Vagina (tissue), 2 donors: ENCODE results near the gene PTPA. TPM values are rescaled to one million over a fixed set of nuclear protein-coding genes. Genes with fewer than 3 reads are reported as not detected.

Experiments used
- DNase-seq, 2 donors: peaks; one replicate each; pipeline ENCODE4 v3.0.0-alpha.2; 2017; ENCODE audit errors: extremely low spot score in 2 of 2
- H3K27ac ChIP-seq: fragments of 200-600 bp; sonication (generic); one replicate; pipeline ENCODE4 v1.5.1; 2019
- H3K27me3 ChIP-seq: fragments of 200-600 bp; sonication (generic); one replicate; pipeline ENCODE4 v1.5.1; 2019
- H3K36me3 ChIP-seq, 2 donors: fragments of 200-600 bp; sonication (generic); one replicate each; pipeline ENCODE4 v1.5.1; 2017 to 2019
- H3K4me1 ChIP-seq: fragments of 200-600 bp; sonication (generic); one replicate; pipeline ENCODE4 v1.5.1; 2019
- H3K4me3 ChIP-seq, 2 donors: fragments of 200-600 bp; sonication (generic); 1 replicate in 1 of 2; 2 replicates in 1 of 2; pipeline ENCODE4 v1.5.1; 2016 to 2019
- H3K9me3 ChIP-seq: fragments of 200-600 bp; sonication (generic); one replicate; pipeline ENCODE4 v1.5.1; 2019
- POLR2A ChIP-seq, 2 donors: fragments of 450-650 bp; IDR thresholded peaks; one replicate each; pipeline ENCODE4 v1.6.1; 2017; ENCODE audit warnings: antibody characterized with exemption in 2 of 2, mild to moderate bottlenecking in 2 of 2, moderate library complexity in 2 of 2
- POLR2AphosphoS5 ChIP-seq, 2 donors: sonication (generic); formaldehyde crosslinking; IDR thresholded peaks; one replicate each; pipeline ENCODE4 v1.9.0; 2017; ENCODE audit warnings: antibody characterized with exemption in 2 of 2, mild to moderate bottlenecking in 2 of 2, low read depth in 1 of 2; ENCODE audit not compliant: insufficient read depth in 1 of 2
- intact Hi-C: fragments of 100-400 bp; cut with DNase I; formaldehyde crosslinking; loops from one replicate; pipeline ENCODE4 v1.15.1; 2023
- total RNA-seq: library from RNA; depleted of rRNA; stranded (reverse); fragments of >200 nt; gene quantifications from one replicate; pipeline ENCODE4 v1.2.3, GENCODE V29; 2016
- TF ChIP-seq, protein P1 (sequence below), 3 experiments: fragments of 450-650 bp in 2 of 3; fragments of 200-600 bp in 1 of 3; sonication (generic) in 1 of 3; IDR thresholded peaks; one replicate each; pipeline ENCODE4 v1.5.1; 2017 to 2019; ENCODE audit warnings: antibody characterized with exemption in 3 of 3, mild to moderate bottlenecking in 2 of 3, moderate library complexity in 2 of 3

The PTPA gene
- total RNA-seq, 1 donor from 2014 or later, result 46.2 TPM

DNA sequence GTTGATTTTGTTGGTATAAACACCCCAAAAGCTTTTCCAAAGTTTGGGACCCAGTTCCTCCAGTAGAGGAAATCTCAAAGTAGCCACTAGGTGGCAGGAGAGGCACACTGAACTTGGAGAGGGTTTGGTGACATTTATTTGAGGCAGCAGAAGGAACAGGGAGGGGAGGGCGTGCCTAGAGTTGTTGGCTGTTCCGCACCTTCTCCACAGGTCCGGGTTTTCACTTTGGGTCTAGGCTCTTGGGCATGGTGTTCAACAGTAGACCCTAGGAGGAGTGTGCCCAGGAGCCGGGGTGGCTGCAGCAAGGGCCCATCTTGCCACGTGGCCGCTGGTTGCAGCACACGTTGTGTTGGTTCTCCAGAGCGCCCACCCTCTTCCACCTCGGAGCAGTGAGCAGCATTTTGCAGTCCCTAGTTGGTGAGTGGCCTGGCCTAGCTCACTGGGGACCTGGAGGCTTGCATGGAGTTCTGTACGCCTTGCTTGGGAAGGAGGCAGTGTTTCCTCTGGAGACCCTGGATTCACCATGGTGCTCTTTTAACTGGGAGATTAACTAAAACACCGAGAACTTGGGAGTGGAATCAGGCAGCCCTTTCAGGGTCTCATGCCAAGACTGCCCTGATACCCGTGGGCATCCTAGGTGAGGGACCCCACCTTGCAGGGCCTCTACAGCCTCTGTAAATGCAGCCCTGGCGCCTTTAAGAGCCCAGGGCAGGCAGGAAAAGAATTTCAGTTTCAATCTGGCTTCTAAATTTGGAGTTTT, 28.2 kb downstream of the PTPA start:
- intact Hi-C loops, result loop anchor here (2.0 to 5.0 kb wide), 3 partner anchors 37 to 471 kb away; no protein-coding TSS in a partner anchor
- peak overlapping the region; percentile 47 to 53 for H3K4me3 ChIP-seq
- H3K27ac ChIP-seq, result peak overlapping the region; percentile 100
- TF ChIP-seq, protein P1, sequence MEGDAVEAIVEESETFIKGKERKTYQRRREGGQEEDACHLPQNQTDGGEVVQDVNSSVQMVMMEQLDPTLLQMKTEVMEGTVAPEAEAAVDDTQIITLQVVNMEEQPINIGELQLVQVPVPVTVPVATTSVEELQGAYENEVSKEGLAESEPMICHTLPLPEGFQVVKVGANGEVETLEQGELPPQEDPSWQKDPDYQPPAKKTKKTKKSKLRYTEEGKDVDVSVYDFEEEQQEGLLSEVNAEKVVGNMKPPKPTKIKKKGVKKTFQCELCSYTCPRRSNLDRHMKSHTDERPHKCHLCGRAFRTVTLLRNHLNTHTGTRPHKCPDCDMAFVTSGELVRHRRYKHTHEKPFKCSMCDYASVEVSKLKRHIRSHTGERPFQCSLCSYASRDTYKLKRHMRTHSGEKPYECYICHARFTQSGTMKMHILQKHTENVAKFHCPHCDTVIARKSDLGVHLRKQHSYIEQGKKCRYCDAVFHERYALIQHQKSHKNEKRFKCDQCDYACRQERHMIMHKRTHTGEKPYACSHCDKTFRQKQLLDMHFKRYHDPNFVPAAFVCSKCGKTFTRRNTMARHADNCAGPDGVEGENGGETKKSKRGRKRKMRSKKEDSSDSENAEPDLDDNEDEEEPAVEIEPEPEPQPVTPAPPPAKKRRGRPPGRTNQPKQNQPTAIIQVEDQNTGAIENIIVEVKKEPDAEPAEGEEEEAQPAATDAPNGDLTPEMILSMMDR (IDR thresholded peaks at IDR 0.05), result peak; percentile 71 to 97 (median 92)
- TF ChIP-seq POLR2A (IDR thresholded peaks at IDR 0.05) (no peak), POLR2AphosphoS5 (IDR thresholded peaks at IDR 0.05; ENCODE audit: insufficient read depth in 1 of 2, low read depth in 1 of 2) (peak in 1 of 2 donors; percentile 55)
- H3K9me3 ChIP-seq, result no peaks in the 10 kb centered on the region
- peak; percentile 93 to 97 for DNase-seq
- H3K4me1 ChIP-seq, result peaks cover 73% of the 10 kb centered on the region
- no peaks in the 10 kb centered on the region for H3K27me3 ChIP-seq
- peaks cover 0 to 38% of the 10 kb centered on the region in 2 donors for H3K36me3 ChIP-seq

DNA sequence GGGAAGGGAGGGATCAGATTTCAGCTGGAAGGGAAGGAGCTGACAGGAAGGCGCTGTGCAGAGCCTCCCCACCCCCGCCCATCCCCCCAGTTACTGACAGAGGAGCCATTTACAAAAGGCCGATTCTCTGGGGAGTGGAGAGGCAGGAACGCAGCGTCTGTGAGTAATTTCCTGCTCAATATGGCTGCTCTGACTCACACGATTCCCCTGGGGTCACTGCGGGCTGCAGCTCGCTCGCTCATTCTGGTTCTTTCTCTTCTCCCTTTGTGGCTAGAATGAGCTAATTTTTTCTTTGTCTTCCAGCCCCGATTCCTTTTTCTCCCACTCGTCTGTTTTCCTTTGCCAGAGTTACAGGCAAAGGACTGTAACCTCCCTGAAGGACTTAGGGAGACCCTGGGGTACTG, 28.8 kb downstream of the PTPA start:
- intact Hi-C loops, result loop anchor here (2.0 to 10.0 kb wide), 6 partner anchors 37 to 471 kb away; no protein-coding TSS in a partner anchor
- TF ChIP-seq POLR2AphosphoS5 (IDR thresholded peaks at IDR 0.05; ENCODE audit: insufficient read depth in 1 of 2, low read depth in 1 of 2) (peak; percentile 80 to 97), POLR2A (IDR thresholded peaks at IDR 0.05) (peak in 1 of 2 donors; percentile 35)
- TF ChIP-seq, protein P1 (IDR thresholded peaks at IDR 0.05), result no peak
- H3K4me3 ChIP-seq, result peak overlapping the region; percentile 47 to 53
- peaks cover 0 to 33% of the 10 kb centered on the region in 2 donors for H3K36me3 ChIP-seq
- H3K4me1 ChIP-seq, result peaks cover 78% of the 10 kb centered on the region
- H3K27ac ChIP-seq, result peak overlapping the region; percentile 100
- peak; percentile 96 to 99 for DNase-seq
- H3K27me3 ChIP-seq, result no peaks in the 10 kb centered on the region
- H3K9me3 ChIP-seq, result no peaks in the 10 kb centered on the region

DNA sequence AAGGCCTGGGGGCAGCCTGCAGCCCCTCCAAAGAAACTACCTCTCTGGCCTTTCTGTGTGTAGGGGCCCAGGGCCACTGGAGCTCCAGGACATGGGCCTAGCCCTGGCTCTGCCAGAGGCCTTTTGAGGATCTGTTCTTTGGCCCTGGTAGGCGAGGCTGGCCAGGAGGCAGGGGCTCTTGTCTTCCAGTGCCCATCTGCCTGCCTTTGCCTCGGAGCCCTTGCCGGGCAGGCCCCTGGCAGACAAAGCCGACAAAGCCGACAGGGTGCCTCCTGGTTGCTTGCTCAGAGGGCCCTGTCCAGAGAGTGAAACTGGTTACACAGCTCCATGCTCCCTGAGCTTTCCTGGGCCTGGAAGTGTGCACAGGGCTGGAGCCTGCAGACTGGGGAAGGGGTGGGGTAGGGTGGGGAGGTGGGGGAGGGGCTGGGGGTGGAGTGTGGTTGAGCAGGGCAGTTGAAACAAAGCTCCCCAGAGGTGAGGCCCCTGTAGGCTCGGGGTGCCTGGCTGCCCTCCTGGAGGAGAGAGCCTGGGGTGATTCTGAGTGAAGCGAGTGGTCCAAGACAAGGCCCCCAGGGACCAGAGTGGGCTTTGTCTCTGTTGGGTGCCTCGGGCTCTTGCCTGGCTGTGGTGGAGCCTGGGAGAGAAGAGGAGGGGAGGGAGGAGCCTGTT, 29.3 kb downstream of the PTPA start:
- intact Hi-C loops, result loop anchor here (2.0 to 10.0 kb wide), 3 partner anchors 177 to 424 kb away; no protein-coding TSS in a partner anchor
- H3K4me1 ChIP-seq, result peaks cover 84% of the 10 kb centered on the region

DNA sequence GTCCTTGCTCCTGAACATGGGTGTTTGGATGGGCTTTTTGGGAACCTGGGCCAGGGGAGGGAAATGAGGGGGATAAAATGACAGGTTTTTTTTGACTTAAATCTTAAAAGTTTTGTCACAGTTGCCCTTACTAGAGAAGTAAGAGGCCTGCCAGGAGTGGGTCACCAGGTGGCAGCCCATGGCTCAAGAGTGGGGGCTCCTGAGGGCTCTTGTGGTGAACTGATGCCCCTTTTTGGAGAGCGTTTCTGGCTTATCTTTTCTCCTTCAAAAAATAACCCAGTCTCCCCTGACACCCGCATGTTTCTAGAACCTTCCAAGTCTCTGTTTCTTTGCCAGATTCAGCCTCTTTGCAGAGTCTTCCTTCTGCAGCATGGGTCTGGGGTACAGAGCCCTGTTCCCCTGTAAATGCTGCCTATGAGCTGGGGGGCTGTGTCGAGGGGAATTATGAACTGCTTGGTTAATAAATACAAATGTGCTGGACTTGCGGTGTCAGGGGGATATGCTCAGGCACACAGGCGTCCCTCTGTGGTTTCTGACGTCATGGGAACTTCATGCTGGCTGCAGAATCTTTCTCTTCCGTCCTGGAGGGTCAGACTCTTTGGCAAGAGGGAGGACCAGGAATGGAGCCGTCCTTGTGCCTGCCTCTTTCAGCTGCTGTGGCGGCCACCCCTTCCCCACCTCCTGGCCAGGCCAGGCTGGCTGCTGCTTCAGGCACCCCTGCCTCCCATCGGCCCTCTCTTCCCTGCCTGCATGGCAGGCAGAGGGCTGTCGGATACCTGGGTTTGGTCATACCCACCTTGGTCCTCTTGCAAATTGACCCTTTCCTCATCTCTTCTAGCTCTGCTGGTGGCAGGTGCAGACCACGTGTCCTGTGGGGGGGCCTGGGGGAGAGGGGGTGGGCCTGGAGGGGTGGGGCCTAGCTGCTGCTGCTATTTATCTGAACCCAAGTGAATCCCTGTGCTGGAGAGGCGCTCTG, 30.1 kb downstream of the PTPA start:
- Histone ChIP-seq H3K27ac (peak overlapping the region; percentile 100), H3K27me3 (no peaks in the 10 kb centered on the region), H3K36me3 (peaks cover 0 to 19% of the 10 kb centered on the region in 2 donors), H3K9me3 (no peaks in the 10 kb centered on the region), H3K4me3 (peak overlapping the region; percentile 45 to 47), H3K4me1 (peaks cover 92% of the 10 kb centered on the region)
- TF ChIP-seq, protein P1 (IDR thresholded peaks at IDR 0.05), result no peak
- TF ChIP-seq POLR2AphosphoS5 (IDR thresholded peaks at IDR 0.05; ENCODE audit: insufficient read depth in 1 of 2, low read depth in 1 of 2) (peak; percentile 22 to 71), POLR2A (IDR thresholded peaks at IDR 0.05) (peak in 1 of 2 donors; percentile 23)
- intact Hi-C loops, result loop anchor here (2.0 to 10.0 kb wide), 3 partner anchors 176 to 423 kb away; no protein-coding TSS in a partner anchor
- peak; percentile 91 to 95 for DNase-seq

More for the DNA sequence above, 29.3 kb downstream of the PTPA start:
- H3K9me3 ChIP-seq, result no peaks in the 10 kb centered on the region
- TF ChIP-seq, protein P1 (IDR thresholded peaks at IDR 0.05), result no peak
- TF ChIP-seq POLR2AphosphoS5 (IDR thresholded peaks at IDR 0.05; ENCODE audit: insufficient read depth in 1 of 2, low read depth in 1 of 2), result peak in 1 of 2 donors; percentile 57
- peaks cover 0 to 27% of the 10 kb centered on the region in 2 donors for H3K36me3 ChIP-seq
- peak overlapping the region; percentile 45 to 47 for H3K4me3 ChIP-seq
- peak in 1 of 2 donors; percentile 91 for DNase-seq
- H3K27ac ChIP-seq, result peak overlapping the region; percentile 100
- H3K27me3 ChIP-seq, result no peaks in the 10 kb centered on the region
